ENCODE results near the gene NAPEPLD.

DNA sequence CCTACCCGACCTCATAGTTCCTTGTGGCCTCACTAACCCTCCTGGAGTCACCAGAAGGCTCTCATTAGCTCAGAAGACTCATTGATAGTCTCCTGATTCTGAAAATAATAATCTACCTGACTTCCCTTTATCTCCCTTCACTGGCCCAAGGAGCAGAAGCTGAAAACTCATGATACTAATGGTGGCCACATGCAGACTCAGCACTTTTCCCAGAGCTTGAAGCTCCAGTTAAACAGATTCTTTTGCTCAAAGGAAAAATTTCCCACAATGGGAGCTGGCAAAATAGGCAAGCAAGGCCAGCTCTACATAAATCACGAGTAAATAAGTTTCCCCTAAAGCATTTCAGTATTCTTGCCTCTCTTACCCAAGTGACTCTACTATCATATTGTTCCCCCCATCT, 8.2 kb downstream of the NAPEPLD start:
- TF ChIP-seq CTCF (IDR thresholded peaks at IDR 0.05) (no peak), POLR2A (IDR thresholded peaks at IDR 0.05; ENCODE audit: low read depth) (no peak), POLR2AphosphoS5 (IDR thresholded peaks at IDR 0.05) (no peak), EP300 (IDR thresholded peaks at IDR 0.05) (no peak)

All from esophagus muscularis mucosa (tissue), 4 donors.